GM18499 (cell line): ENCODE data around the gene MTM1.

ENCODE experiments used
- ATAC-seq: cut with Tn5 transposase; IDR thresholded peaks from one replicate; pipeline ENCODE4 v1.9.1; 2021; ENCODE audit warnings: moderate number of reproducible peaks; ENCODE audit not compliant: insufficient read depth, unreplicated experiment

MTM1 gene

DNA sequence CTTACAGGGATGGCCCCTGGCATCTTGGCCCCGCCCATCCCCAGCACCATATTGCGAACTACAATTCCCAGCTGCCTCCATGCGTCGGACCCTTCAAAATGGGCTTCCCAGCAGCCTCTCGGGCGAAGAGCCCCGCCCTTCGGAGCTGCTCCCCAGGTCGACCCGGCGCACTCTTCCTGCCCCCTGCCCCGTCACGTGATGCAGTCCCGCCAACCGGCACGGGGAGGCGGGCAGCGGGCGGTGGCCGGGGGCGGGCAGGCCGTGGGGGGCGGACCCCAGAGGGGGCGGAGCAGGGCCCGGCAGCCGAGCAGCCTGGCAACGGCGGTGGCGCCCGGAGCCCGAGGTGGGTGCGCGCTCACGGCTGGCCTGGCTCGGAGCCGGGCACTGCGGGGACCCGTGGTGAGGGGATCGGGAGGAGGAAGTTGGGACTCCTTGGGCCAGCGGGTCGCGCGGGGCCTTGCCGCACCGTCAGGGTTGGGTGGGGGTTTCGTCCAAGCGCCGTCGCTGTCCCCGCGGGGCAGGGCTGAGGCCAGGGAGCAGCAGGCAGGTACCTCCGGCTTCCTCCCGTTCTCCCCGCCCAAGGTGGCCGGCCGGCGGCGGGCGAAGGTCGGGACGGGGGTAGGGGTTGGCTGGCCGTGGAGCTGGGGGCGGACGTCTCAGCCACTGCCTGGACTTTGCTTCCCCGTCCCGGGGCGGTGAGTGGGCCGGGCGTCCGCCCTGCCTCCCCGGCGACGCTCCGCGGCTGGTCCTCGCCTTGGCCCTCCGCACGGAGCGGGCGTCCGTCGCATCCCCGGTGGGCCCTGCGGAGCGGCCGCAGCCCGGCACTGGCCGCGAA is at the start of gene MTM1:
TSS of gene MTM1 (plus strand) at position 302 of the 835 bp plus-strand sequence. CDS start 23,994 bp downstream, outside the sequence.
- ATAC-seq, result peak; percentile 81

GRCh38 chrX:150522494-150522893 is 45.9 kb upstream of the MTM1 start:
- ATAC-seq, result no peak

DNA sequence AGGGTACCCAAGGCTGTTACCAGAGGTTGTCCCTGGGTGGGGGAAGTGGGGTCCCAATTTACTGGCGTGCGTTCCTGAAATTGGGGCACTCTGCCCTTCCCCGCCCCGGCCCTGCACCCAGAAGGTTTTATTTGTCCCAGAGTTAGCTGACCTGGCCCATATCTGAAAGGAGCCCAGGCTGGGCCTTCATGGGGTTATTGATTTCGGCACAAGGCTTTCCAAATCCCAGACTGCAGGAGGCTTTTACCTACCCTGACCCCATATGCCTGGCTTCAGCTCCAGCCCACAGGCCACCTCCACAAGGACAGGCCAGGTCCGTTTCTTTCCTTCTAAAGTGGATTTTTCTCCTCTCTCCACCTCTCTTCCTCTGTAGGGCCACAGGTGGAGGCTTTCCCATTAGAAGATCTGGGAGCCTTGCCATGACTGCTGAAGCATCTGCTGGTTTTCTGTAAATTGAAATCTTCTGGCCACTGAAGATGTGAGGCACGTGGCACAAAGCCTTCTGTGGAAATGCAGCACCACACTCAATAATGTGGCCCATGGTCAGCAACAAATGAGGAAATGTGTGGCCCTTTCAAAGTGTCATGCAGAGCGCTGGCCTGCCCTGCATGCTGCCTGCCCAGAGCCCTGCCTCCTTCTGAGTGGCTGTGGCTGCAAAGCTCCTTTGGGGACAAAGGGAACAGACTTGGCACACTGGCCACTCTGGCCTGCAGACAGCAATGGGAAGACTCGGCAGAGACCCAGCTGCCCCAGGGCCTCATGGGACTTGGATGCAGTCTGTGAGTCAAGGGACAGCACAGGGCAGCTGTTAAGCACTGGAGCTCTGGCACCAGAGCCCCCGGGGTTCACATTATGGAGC is 43.1 kb upstream of the MTM1 start:
- ATAC-seq, result no peak

DNA sequence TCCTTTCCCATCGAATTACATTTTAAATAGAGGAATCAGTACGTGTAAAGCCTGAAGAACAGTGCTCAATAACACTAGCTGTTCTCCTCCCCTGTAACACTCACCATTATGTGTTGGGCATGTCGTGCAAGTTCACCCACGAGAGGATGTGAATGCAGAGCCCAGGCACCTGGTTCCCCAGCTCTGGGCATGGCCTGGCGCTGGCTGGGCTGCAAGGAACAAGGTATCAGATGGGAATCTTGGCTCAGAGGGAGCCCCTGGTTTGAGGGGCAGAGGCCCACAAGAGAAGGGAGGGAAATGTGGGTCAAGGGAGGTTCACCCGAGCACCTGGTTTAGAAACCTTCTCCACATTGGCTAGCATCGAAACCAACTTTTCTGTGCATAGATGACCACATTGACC is 41.7 kb upstream of the MTM1 start:
- no peak for ATAC-seq

DNA sequence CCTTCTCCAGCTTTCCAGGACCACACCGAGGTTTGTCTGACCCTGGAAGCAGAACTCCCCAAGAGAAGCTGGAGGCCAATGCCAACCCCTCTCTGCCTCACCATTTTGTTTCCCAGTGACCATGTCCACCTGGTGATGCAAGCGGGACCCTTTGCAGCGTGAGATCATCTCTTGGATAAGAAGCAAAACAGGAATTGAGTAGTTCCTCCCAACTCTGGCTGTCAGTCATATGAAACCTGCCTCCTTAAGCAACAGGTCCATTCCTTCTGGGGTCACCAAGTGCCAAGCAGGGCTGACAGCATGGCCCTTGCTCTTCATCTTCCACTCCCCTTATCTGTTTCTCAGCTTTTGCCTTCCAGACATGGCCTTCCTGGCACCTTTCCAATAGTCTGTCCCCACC is 41.3 kb upstream of the MTM1 start:
- no peak for ATAC-seq

GRCh38 chrX:150529587-150529986 is 38.8 kb upstream of the MTM1 start:
- no peak for ATAC-seq

GRCh38 chrX:150530821-150531220 is 37.6 kb upstream of the MTM1 start:
- no peak for ATAC-seq

GRCh38 chrX:150531467-150531866 is 37.0 kb upstream of the MTM1 start:
- ATAC-seq, result no peak

DNA sequence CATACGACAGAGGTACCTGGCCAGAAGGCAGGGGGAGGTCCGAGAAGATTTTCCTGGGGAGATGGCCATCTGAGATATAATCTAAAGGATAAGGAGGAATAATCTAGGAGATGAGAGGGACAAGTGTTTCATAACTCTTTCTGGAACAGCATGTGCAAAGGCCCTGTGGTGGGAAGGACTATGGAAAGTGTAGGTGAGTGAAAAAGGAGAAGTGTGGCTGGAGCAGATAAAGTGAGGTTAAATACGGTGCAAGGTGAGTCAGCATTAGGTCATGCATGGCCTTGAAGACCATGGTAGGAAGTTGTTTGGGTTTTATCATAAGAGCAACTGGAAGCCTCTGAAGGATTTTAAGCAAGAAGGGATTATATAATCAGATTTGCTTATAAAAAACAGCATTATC is 34.6 kb upstream of the MTM1 start:
- no peak for ATAC-seq

DNA sequence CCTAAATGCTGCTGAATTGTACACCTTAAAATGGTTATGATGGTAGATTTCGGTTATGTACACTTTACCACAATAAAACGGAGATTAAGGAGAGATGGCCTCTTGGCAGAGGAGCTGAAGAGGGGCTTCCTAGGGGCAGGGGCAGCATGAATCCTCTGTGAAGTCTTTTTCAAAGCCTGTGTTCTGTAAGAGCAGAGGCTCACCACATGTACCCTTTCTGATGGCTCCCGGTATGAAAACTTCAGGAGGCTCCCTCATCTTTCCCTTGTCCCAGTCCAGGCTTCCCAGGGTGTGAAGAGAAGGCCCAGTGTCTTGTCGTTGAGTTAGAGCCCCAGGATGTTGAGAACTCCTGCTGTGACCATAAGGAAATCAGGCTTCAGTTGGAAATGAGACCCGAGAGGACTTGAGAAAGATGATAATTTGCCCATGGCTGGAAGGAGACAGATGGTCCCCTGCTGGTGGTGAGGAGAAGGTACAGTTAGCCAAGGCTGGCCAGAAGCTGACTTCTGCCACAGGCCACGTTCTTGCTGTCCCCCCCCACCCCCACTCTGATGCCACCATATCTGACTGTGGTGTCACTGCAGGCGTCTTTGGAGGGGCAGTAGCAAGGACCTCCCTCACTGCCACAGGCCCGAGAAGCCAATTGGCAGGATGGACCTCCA is 31.8 kb upstream of the MTM1 start:
- ATAC-seq, result no peak

GRCh38 chrX:150537851-150538250 is 30.6 kb upstream of the MTM1 start:
- ATAC-seq, result no peak

DNA sequence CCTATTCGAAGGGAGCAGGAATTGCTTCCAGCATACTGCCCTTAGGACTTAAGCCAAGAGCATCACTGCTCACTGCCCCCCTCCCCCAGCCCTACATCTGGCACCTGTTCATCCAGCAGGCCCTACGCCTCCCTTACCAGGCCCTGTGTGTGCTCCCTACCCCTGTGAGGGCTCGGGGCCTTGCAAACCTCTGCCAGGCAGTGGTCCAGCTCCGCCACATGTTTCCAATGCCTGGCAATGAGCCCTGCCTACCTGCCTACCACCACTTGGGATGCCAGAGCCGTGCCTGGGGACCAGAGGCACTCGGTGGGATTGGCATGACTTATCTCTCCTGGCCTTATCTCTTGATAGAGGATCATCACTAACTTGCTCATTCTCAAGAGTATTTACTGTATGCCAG is 27.5 kb upstream of the MTM1 start:
- ATAC-seq, result no peak

DNA sequence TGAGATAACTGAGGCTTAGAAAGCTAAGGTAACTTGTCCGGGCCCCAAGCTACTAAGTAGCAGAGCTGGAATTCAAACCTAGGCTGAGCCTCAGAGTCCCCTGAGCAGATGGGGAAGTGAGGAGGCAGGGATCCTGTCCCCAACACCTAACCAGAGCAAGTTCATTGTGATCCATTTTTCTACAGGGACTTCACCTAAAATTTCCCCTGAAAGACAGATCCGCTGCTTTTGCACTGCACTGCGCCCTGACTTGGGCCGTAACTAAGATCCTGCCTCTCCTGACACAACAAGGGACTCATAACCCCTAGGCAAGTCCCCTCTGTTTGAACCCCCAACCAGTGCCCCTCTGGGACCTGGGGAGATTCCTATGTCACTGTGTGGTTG is 25.6 kb upstream of the MTM1 start:
- no peak for ATAC-seq

- ATAC-seq, result no peak
Observed at GRCh38 chrX:150543230-150544155, 24.9 kb upstream of the MTM1 start.

- ATAC-seq, result no peak
Observed at GRCh38 chrX:150544222-150544787, 24.1 kb upstream of the MTM1 start.

DNA sequence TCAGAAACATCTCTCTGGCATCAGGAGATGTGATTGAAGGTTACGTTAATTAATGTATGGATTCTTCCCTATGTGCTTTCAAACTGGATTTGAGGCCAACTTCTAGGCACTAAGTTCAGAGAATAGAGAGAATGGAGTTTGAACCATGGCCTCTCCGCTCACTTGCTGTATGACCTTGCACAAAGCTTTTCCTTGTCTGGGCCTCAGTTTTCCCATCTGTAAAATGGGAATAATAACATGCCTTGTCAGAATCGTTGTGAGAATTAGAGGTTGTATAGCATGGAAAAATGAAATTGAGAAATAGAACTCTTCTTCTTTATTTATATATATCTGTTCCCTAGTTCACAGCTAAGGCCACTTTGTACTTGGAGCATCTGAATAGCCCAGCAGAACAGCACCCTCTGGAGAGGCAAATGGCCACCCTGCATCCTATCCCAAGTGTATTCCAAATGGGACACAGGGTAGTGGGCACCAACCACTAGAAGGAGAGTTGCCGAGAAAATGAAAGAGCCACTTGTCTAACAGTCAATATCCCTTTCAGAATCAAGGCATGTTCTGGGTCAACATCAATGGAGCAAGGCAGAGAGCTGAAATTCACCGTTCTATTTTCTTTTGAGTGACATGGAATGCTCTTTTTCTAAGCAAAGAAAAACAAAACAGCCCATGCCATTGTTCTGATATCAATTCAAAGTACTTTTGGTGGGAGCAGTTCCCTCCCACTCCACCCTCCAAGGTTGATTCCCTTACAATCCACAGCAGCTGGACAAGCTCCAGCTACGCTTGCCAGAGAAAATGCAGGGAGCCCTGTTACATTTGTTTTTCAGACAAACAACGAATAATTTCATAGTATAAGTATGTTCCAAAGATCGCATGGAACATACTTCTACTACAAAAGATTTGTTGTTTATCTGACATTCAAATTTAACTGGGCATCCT is 23.3 kb upstream of the MTM1 start:
- no peak for ATAC-seq

DNA sequence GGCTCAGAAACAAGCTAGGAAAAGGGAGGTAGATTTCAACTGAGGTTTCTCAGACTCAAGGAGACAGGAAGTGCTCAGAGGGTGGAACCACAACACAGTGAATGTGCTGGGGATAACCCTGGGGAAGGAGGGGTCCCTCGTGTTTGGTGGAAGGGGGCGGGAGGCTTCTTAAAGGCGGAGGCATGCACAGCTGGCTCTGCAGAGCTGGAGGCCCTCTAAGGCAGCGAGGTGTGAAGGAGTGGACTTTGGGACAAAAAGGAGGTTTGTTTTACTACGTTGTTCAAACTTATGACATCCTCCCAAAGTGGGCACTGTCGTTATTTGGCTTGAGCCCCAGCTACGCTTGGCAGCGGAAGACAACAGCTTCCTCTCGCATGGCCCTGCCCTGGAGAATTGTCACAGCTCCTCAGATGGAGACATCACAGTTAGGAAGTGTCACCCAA is 21.7 kb upstream of the MTM1 start:
- no peak for ATAC-seq

DNA sequence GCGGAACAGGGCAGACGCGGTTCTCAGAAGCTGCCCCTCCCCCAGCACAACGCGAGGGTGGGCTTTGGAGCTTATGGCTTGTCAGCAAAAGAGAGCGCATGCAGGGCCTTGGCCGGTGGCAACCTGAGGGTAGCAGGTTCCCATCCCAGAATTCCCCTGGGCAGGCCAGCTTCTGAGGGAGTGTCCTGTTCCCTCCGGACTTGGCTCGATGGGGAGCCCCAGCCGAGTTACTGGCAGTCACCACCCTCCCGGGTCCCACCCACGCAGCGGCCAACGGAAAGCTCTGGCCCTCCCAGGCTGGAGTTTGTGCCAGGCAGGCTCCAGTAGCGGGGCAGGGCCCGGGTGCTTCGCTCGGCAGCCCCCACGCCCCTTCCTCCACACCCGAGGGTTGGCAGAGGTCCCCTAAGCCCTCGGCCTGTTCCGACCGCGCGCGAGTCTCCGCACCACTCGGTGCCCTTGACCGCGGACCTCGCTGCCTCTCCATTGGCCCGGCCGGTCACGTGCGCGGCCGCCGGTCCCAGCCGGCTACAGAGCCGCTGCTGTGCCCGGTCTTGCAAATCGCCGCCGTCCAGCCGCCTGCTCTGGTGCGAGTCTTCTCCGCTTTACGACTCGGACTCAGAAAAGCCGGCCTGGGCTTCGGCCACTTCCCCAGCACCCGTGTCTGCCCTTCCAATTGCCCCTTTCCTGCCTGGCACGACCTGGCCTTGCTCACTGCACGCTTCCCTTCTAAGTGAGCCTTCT is 20.9 kb upstream of the MTM1 start:
- ATAC-seq, result no peak
